HAP-1 (cell line): Measurements from ENCODE around the gene LEP.
A peak's percentile ranks its signal among the peaks of the same experiment; 100 is the strongest.
"Not testable (repeated sequence)": the region's sequence is repeated elsewhere in the genome, so short reads cannot be mapped to it uniquely, and the experiment has no call there.

Experiments
- DNase-seq, 2 experiments: peaks; one replicate each; pipeline ENCODE4 v3.0.0-alpha.2; 2016 to 2020; ENCODE audit warnings: low spot score in 2 of 2
- H3K27me3 ChIP-seq: fragments of 250-450 bp; sonication (Bioruptor Pico); 2 replicates; pipeline ENCODE4 v1.5.1; 2020; ENCODE audit warnings: low read depth, mild to moderate bottlenecking, moderate library complexity
- H3K36me3 ChIP-seq: fragments of 250-450 bp; sonication (Bioruptor Pico); replicated peaks from 2 replicates; pipeline ENCODE4 v1.5.1; 2020; ENCODE audit warnings: mild to moderate bottlenecking
- H3K4me1 ChIP-seq: fragments of 250-450 bp; sonication (Bioruptor Pico); 2 replicates; pipeline ENCODE4 v1.5.1; 2020; ENCODE audit warnings: mild to moderate bottlenecking
- H3K4me3 ChIP-seq: fragments of 250-450 bp; sonication (Bioruptor Pico); 2 replicates; pipeline ENCODE4 v1.5.1; 2020; ENCODE audit warnings: mild to moderate bottlenecking, moderate library complexity
- H3K9me3 ChIP-seq: fragments of 250-450 bp; sonication (Bioruptor Pico); 2 replicates; pipeline ENCODE4 v1.5.1; 2020; ENCODE audit warnings: mild to moderate bottlenecking, moderate library complexity
- in situ Hi-C: fragments of 300-500 bp; cut with MboI; formaldehyde crosslinking; loops from 3 replicates; pipeline ENCODE4 v1.14.3; 2020; ENCODE audit warnings: low sequenced_read_pairs, inconsistent platforms, mixed read lengths

LEP gene

GRCh38 chr7:128278366-128278765 is 37.3 kb downstream of the LEP start:
- no peaks in the 10 kb centered on the region for H3K27me3 ChIP-seq
- DNase-seq: no peak
- peaks cover 2% of the 10 kb centered on the region; the same call in 1 of the 2 replicates for H3K9me3 ChIP-seq
- H3K4me1 ChIP-seq: no peaks in the 10 kb centered on the region
- H3K4me3 ChIP-seq: no peak overlapping the region
- no peaks in the 10 kb centered on the region for H3K36me3 ChIP-seq
- in situ Hi-C loops: no loop called here

- no peak for DNase-seq
- in situ Hi-C loops: no loop called here
- Histone ChIP-seq H3K4me1 (no peaks in the 10 kb centered on the region), H3K4me3 (no peak overlapping the region), H3K36me3 (no peaks in the 10 kb centered on the region), H3K27me3 (no peaks in the 10 kb centered on the region), H3K9me3 (peaks cover 2% of the 10 kb centered on the region; the same call in 1 of the 2 replicates)
Observed at GRCh38 chr7:128279124-128279713, 38.1 kb downstream of the LEP start.

- H3K4me1 ChIP-seq, DNase-seq, in situ Hi-C loops, H3K4me3 ChIP-seq, H3K9me3 ChIP-seq, H3K36me3 ChIP-seq, H3K27me3 ChIP-seq: not testable (repeated sequence)
Observed at GRCh38 chr7:128280451-128280850, 39.4 kb downstream of the LEP start.

GRCh38 chr7:128281605-128282380 is 40.7 kb downstream of the LEP start:
- in situ Hi-C loops: no loop called here
- no peaks in the 10 kb centered on the region for H3K4me1 ChIP-seq
- no peaks in the 10 kb centered on the region for H3K36me3 ChIP-seq
- DNase-seq: no peak
- H3K9me3 ChIP-seq: peaks cover 2% of the 10 kb centered on the region; the same call in 1 of the 2 replicates
- no peaks in the 10 kb centered on the region for H3K27me3 ChIP-seq
- no peak overlapping the region for H3K4me3 ChIP-seq

GRCh38 chr7:128284102-128284501 is 43.0 kb downstream of the LEP start:
- in situ Hi-C loops: no loop called here
- no peak for DNase-seq
- no peak overlapping the region for H3K4me3 ChIP-seq
- no peaks in the 10 kb centered on the region for H3K4me1 ChIP-seq
- H3K27me3 ChIP-seq: no peaks in the 10 kb centered on the region
- H3K36me3 ChIP-seq: no peaks in the 10 kb centered on the region
- H3K9me3 ChIP-seq: peaks cover 2% of the 10 kb centered on the region; the same call in 1 of the 2 replicates

GRCh38 chr7:128287556-128287955 is 46.5 kb downstream of the LEP start:
- H3K4me1 ChIP-seq: no peaks in the 10 kb centered on the region
- no peak for DNase-seq
- no peaks in the 10 kb centered on the region for H3K36me3 ChIP-seq
- no peaks in the 10 kb centered on the region for H3K27me3 ChIP-seq
- H3K4me3 ChIP-seq: no peak overlapping the region
- no peaks in the 10 kb centered on the region for H3K9me3 ChIP-seq
- in situ Hi-C loops: no loop called here

GRCh38 chr7:128298004-128298403 is 56.9 kb downstream of the LEP start:
- H3K9me3 ChIP-seq, H3K4me3 ChIP-seq, in situ Hi-C loops, H3K36me3 ChIP-seq, H3K4me1 ChIP-seq, DNase-seq, H3K27me3 ChIP-seq: not testable (repeated sequence)

- Histone ChIP-seq H3K4me1 (peaks cover 9% of the 10 kb centered on the region), H3K27me3 (no peaks in the 10 kb centered on the region), H3K36me3 (peaks cover 2% of the 10 kb centered on the region), H3K4me3 (no peak overlapping the region), H3K9me3 (no peaks in the 10 kb centered on the region)
- DNase-seq: peak in 1 of 2 experiments; percentile 38
- in situ Hi-C loops: no loop called here
Observed at GRCh38 chr7:128299109-128299607, 58.1 kb downstream of the LEP start.

GRCh38 chr7:128302139-128302538 is 61.1 kb downstream of the LEP start:
- DNase-seq: no peak
- no peaks in the 10 kb centered on the region for H3K27me3 ChIP-seq
- in situ Hi-C loops: no loop called here
- peaks cover 26% of the 10 kb centered on the region for H3K36me3 ChIP-seq
- H3K9me3 ChIP-seq: no peaks in the 10 kb centered on the region
- H3K4me3 ChIP-seq: no peak overlapping the region
- peaks cover 9% of the 10 kb centered on the region for H3K4me1 ChIP-seq

GRCh38 chr7:128303133-128303532 is 62.1 kb downstream of the LEP start:
- no peak overlapping the region for H3K4me3 ChIP-seq
- H3K27me3 ChIP-seq: no peaks in the 10 kb centered on the region
- no peak for DNase-seq
- in situ Hi-C loops: no loop called here
- peaks cover 35% of the 10 kb centered on the region for H3K36me3 ChIP-seq
- H3K9me3 ChIP-seq: no peaks in the 10 kb centered on the region
- H3K4me1 ChIP-seq: peaks cover 9% of the 10 kb centered on the region

- H3K4me3 ChIP-seq: no peak overlapping the region
- H3K4me1 ChIP-seq: peaks cover 9% of the 10 kb centered on the region
- no peaks in the 10 kb centered on the region for H3K9me3 ChIP-seq
- DNase-seq: no peak
- in situ Hi-C loops: no loop called here
- peaks cover 39% of the 10 kb centered on the region for H3K36me3 ChIP-seq
- H3K27me3 ChIP-seq: no peaks in the 10 kb centered on the region
Observed at GRCh38 chr7:128303643-128304042, 62.6 kb downstream of the LEP start.

- H3K4me3 ChIP-seq: no peak overlapping the region
- in situ Hi-C loops: no loop called here
- H3K4me1 ChIP-seq: peaks cover 6% of the 10 kb centered on the region
- no peak for DNase-seq
- no peaks in the 10 kb centered on the region for H3K9me3 ChIP-seq
- H3K27me3 ChIP-seq: no peaks in the 10 kb centered on the region
- H3K36me3 ChIP-seq: peaks cover 39% of the 10 kb centered on the region
Observed at GRCh38 chr7:128304212-128304611, 63.1 kb downstream of the LEP start.

GRCh38 chr7:128307061-128307460 is 66.0 kb downstream of the LEP start:
- no peaks in the 10 kb centered on the region for H3K9me3 ChIP-seq
- peaks cover 63% of the 10 kb centered on the region for H3K36me3 ChIP-seq
- DNase-seq: no peak
- H3K4me1 ChIP-seq: no peaks in the 10 kb centered on the region
- H3K4me3 ChIP-seq: no peak overlapping the region
- in situ Hi-C loops: no loop called here
- no peaks in the 10 kb centered on the region for H3K27me3 ChIP-seq
